WERI-Rb-1 (cell line): ENCODE data around the gene ST8SIA1.

Experiments used
- DNase-seq: peaks from one replicate; pipeline ENCODE4 v3.0.0-alpha.2; 2020
- H3K27ac ChIP-seq: fragments of 250-450 bp; sonication (Bioruptor Pico); 2 replicates; pipeline ENCODE4 v1.5.1; 2020; ENCODE audit warnings: mild to moderate bottlenecking, moderate library complexity
- H3K27me3 ChIP-seq: fragments of 250-450 bp; sonication (Bioruptor Pico); 2 replicates; pipeline ENCODE4 v1.5.1; 2021; ENCODE audit warnings: mild to moderate bottlenecking, low read depth, moderate library complexity; ENCODE audit not compliant: insufficient read depth, severe bottlenecking
- H3K36me3 ChIP-seq: fragments of 250-450 bp; sonication (Bioruptor Pico); 2 replicates; pipeline ENCODE4 v1.5.1; 2020; ENCODE audit warnings: mild to moderate bottlenecking, moderate library complexity
- H3K4me3 ChIP-seq: 2 replicates; pipeline ENCODE4 v1.5.1; 2011; ENCODE audit warnings: low read depth, mild to moderate bottlenecking, control low read depth, low read length
- H3K9me3 ChIP-seq: fragments of 250-450 bp; sonication (Bioruptor Pico); 2 replicates; pipeline ENCODE4 v1.5.1; 2021; ENCODE audit warnings: mild to moderate bottlenecking, moderate library complexity; ENCODE audit not compliant: severe bottlenecking
- CTCF ChIP-seq: IDR thresholded peaks from 2 replicates; pipeline ENCODE4 v1.5.1; 2011; ENCODE audit warnings: low read depth, mild to moderate bottlenecking, control low read depth, inconsistent platforms, low read length

ST8SIA1 gene

GRCh38 chr12:22325218-22325617 is 9.3 kb downstream of the ST8SIA1 start:
- Histone ChIP-seq H3K27me3 (no peaks in the 10 kb centered on the region), H3K4me3 (no peak overlapping the region), H3K27ac (no peak overlapping the region), H3K9me3 (no peaks in the 10 kb centered on the region), H3K36me3 (no peaks in the 10 kb centered on the region)
- no peak for TF ChIP-seq CTCF
- DNase-seq = no peak

- Histone ChIP-seq H3K4me3 (no peak overlapping the region), H3K27me3 (no peaks in the 10 kb centered on the region), H3K36me3 (no peaks in the 10 kb centered on the region), H3K9me3 (no peaks in the 10 kb centered on the region), H3K27ac (no peak overlapping the region)
- no peak for TF ChIP-seq CTCF
- DNase-seq = no peak
These were observed 12.4 kb downstream of the ST8SIA1 start for GRCh38 chr12:22322091-22322490.

- Histone ChIP-seq H3K27me3 (no peaks in the 10 kb centered on the region), H3K9me3 (no peaks in the 10 kb centered on the region), H3K36me3 (no peaks in the 10 kb centered on the region), H3K27ac (no peak overlapping the region), H3K4me3 (no peak overlapping the region)
- DNase-seq = no peak
- no peak for TF ChIP-seq CTCF
These were observed 12.9 kb downstream of the ST8SIA1 start for GRCh38 chr12:22321638-22322037.

- Histone ChIP-seq H3K27me3 (no peaks in the 10 kb centered on the region), H3K9me3 (no peaks in the 10 kb centered on the region), H3K27ac (no peak overlapping the region), H3K4me3 (no peak overlapping the region), H3K36me3 (no peaks in the 10 kb centered on the region)
- no peak for DNase-seq
- TF ChIP-seq CTCF = no peak
These were observed 13.4 kb downstream of the ST8SIA1 start for GRCh38 chr12:22321018-22321605.

GRCh38 chr12:22318108-22318737 is 16.3 kb downstream of the ST8SIA1 start:
- DNase-seq = no peak
- Histone ChIP-seq H3K27me3 (no peaks in the 10 kb centered on the region), H3K36me3 (no peaks in the 10 kb centered on the region), H3K4me3 (no peak overlapping the region), H3K27ac (no peak overlapping the region), H3K9me3 (no peaks in the 10 kb centered on the region)
- TF ChIP-seq CTCF = no peak

- Histone ChIP-seq H3K9me3 (no peaks in the 10 kb centered on the region), H3K27ac (no peak overlapping the region), H3K36me3 (no peaks in the 10 kb centered on the region), H3K4me3 (no peak overlapping the region), H3K27me3 (no peaks in the 10 kb centered on the region)
- no peak for TF ChIP-seq CTCF
- no peak for DNase-seq
These were observed 20.6 kb downstream of the ST8SIA1 start for GRCh38 chr12:22313963-22314330.
